GM12878 (cell line): ENCODE data around the gene HLA-DMA. TPM values are rescaled to one million over a fixed set of nuclear protein-coding genes. Genes with fewer than 3 reads are reported as not detected.
A peak's percentile ranks its signal among the peaks of the same experiment; 100 is the strongest.

ENCODE experiments used
- CBFB ChIP-seq: IDR thresholded peaks from 2 replicates; pipeline ENCODE4 v1.6.1; 2016; ENCODE audit warnings: antibody characterized with exemption, low read depth
- FOXM1 ChIP-seq: IDR thresholded peaks from 2 replicates; pipeline ENCODE4 v1.6.1; 2012; ENCODE audit warnings: low read depth, mild to moderate bottlenecking, inconsistent platforms, low read length, moderate library complexity
- GABPA ChIP-seq: IDR thresholded peaks from 2 replicates; pipeline ENCODE4 v1.6.1; 2014; ENCODE audit warnings: antibody characterized with exemption, low read depth, mild to moderate bottlenecking, inconsistent platforms
- GATAD2B ChIP-seq: fragments of 450-650 bp; conservative IDR thresholded peaks from 2 replicates; pipeline ENCODE4 v1.6.1; 2017; ENCODE audit warnings: low read depth, mild to moderate bottlenecking, moderate library complexity
- HCFC1 ChIP-seq: fragments of 150-350 bp; IDR thresholded peaks from 2 replicates; pipeline ENCODE4 v1.6.1; 2014; ENCODE audit warnings: low read length
- HDAC2 ChIP-seq: fragments of 200-600 bp; sonication (generic); IDR thresholded peaks from 2 replicates; pipeline ENCODE4 v1.6.1; 2017
- HDGF ChIP-seq: fragments of 450-650 bp; IDR thresholded peaks from 2 replicates; pipeline ENCODE4 v1.6.1; 2016; ENCODE audit warnings: antibody characterized with exemption
- KLF5 ChIP-seq: fragments of 450-650 bp; IDR thresholded peaks from 2 replicates; pipeline ENCODE4 v1.6.1; 2014; ENCODE audit warnings: mild to moderate bottlenecking; ENCODE audit not compliant: partially characterized antibody
- MAX ChIP-seq: IDR thresholded peaks from 2 replicates; pipeline ENCODE4 v1.6.1; 2012; ENCODE audit warnings: low read depth, low read length, improper control_type of control experiment
- MEF2A ChIP-seq: IDR thresholded peaks from 2 replicates; pipeline ENCODE4 v1.6.1; 2011; ENCODE audit warnings: low read depth, mild to moderate bottlenecking, low read length, moderate library complexity; ENCODE audit not compliant: insufficient read depth
- MYB ChIP-seq: fragments of 150-350 bp; IDR thresholded peaks from 2 replicates; pipeline ENCODE4 v1.6.1; 2014; ENCODE audit warnings: mild to moderate bottlenecking, low read depth, low read length, borderline replicate concordance
- NR2C1 ChIP-seq: fragments of 450-650 bp; IDR thresholded peaks from 2 replicates; pipeline ENCODE4 v1.6.1; 2017; ENCODE audit warnings: antibody characterized with exemption, mild to moderate bottlenecking, moderate library complexity
- NR2F1 ChIP-seq: fragments of 450-650 bp; conservative IDR thresholded peaks from 2 replicates; pipeline ENCODE4 v1.6.1; 2017; ENCODE audit warnings: mild to moderate bottlenecking
- NRF1 ChIP-seq: conservative IDR thresholded peaks from 2 replicates; pipeline ENCODE4 v1.6.1; 2011; ENCODE audit warnings: mild to moderate bottlenecking, low read depth, low read length, improper control_type of control experiment
- PAX8 ChIP-seq: fragments of 450-650 bp; IDR thresholded peaks from 2 replicates; pipeline ENCODE4 v1.6.1; 2017; ENCODE audit warnings: mild to moderate bottlenecking, moderate library complexity
- PKNOX1 ChIP-seq: fragments of 450-650 bp; IDR thresholded peaks from 2 replicates; pipeline ENCODE4 v1.6.1; 2016; ENCODE audit warnings: mild to moderate bottlenecking
- RELA ChIP-seq: fragments of 450-650 bp; IDR thresholded peaks from 2 replicates; pipeline ENCODE4 v1.8.0; 2014; ENCODE audit warnings: borderline replicate concordance; ENCODE audit not compliant: partially characterized antibody
- SMAD1 ChIP-seq: fragments of 450-650 bp; IDR thresholded peaks from 2 replicates; pipeline ENCODE4 v1.6.1; 2018; ENCODE audit warnings: mild to moderate bottlenecking, low read depth; ENCODE audit not compliant: partially characterized antibody
- SMARCA5 ChIP-seq: fragments of 450-650 bp; IDR thresholded peaks from 2 replicates; pipeline ENCODE4 v1.6.1; 2017; ENCODE audit warnings: mild to moderate bottlenecking
- SP1 ChIP-seq: IDR thresholded peaks from one replicate; pipeline ENCODE4 v1.6.1; 2011; ENCODE audit warnings: low read depth, low read length
- TCF3 ChIP-seq: IDR thresholded peaks from 2 replicates; pipeline ENCODE4 v1.6.1; 2012; ENCODE audit warnings: low read depth, mild to moderate bottlenecking, low read length, borderline replicate concordance; ENCODE audit not compliant: insufficient read depth
- ZNF592 ChIP-seq: fragments of 450-650 bp; IDR thresholded peaks from 2 replicates; pipeline ENCODE4 v1.6.1; 2017; ENCODE audit warnings: mild to moderate bottlenecking, moderate library complexity
- ZNF687 ChIP-seq: fragments of 450-650 bp; IDR thresholded peaks from 2 replicates; pipeline ENCODE4 v1.6.1; 2017; ENCODE audit warnings: mild to moderate bottlenecking, moderate library complexity
- polyA plus RNA-seq, 11 experiments: library from polyadenylated mRNA; depleted of rRNA in 4 of 11; unstranded in 6 of 11; stranded (reverse) in 5 of 11; fragments of >200 nt; fragmentation: Nextera tagmentation in 4 of 11; fragmentation: Illumina TruSeq in 1 of 11; extraction: Ambion mirVana in 4 of 11; extraction: Trizol in 1 of 11; gene quantifications; 1 replicate in 1 of 11; 2 replicates in 10 of 11; pipeline versions ENCODE4 v1.2.1 to v1.2.3, GENCODE V29; 2011 to 2016; ENCODE audit warnings: inconsistent platforms in 2 of 11, missing spikeins in 2 of 11, low read depth in 1 of 11
- total RNA-seq, 4 experiments: library from RNA; depleted of rRNA in 3 of 4; stranded (reverse); fragments of >200 nt in 3 of 4; fragmentation: Illumina TruSeq in 1 of 4; extraction: Trizol in 1 of 4; gene quantifications; 2 replicates each; pipeline versions ENCODE4 v1.2.1 to v1.2.3, GENCODE V29; 2013 to 2021

The HLA-DMA gene
- total and polyA plus RNA-seq, 10 of the 15 experiments (the other 5 are each of a cell fraction or from before 2014, with no cell fraction given), result 177 to 552 (median 309) TPM

- TF ChIP-seq GABPA (no peak), FOXM1 (peak; percentile 86; the same call in 1 of the 2 replicates), RELA (no peak), ZNF592 (no peak), NR2F1 (no peak; the same call in 1 of the 2 replicates), CBFB (0 out of 2 replicates have a peak, but pooled peaks have one; percentile 20), HCFC1 (no peak), NRF1 (no peak), HDAC2 (no peak), SMARCA5 (peak; percentile 30; the same call in 1 of the 2 replicates), MEF2A (peak; percentile 24; the same call in 1 of the 2 replicates), PKNOX1 (no peak), GATAD2B (no peak), HDGF (peak; percentile 22; the same call in 1 of the 2 replicates), MYB (no peak), NR2C1 (no peak), TCF3 (no peak), ZNF687 (peak; percentile 37; the same call in 1 of the 2 replicates), MAX (no peak; the same call in 1 of the 2 replicates), KLF5 (no peak), PAX8 (no peak), SMAD1 (no peak), SP1 (peak; percentile 10)
Observed at GRCh38 chr6:32945108-32945760, 7.7 kb downstream of the HLA-DMA start (continued).
